ENCODE data around the gene ZP1. TPM values are rescaled to one million over a fixed set of nuclear protein-coding genes. Genes with fewer than 3 reads are reported as not detected.

ZP1 gene
- total RNA-seq, 2 experiments from 2014 or later = not detected

- peak overlapping the region; percentile 55 for H3K27ac Mint-ChIP-seq
Measured at GRCh38 chr11:60900673-60901404, 33.5 kb downstream of the ZP1 start.

GRCh38 chr11:60902625-60903024 is 35.3 kb downstream of the ZP1 start:
- Mint-ChIP-seq H3K27me3 (no peaks in the 10 kb centered on the region), H3K27ac (no peak overlapping the region), H3K4me1 (ENCODE audit: low read depth) (peaks cover 32% of the 10 kb centered on the region), H3K9me3 (no peaks in the 10 kb centered on the region), H3K36me3 (ENCODE audit: low read depth) (peaks cover 50% of the 10 kb centered on the region), H3K4me3 (no peak overlapping the region)
- POLR2A ChIA-PET = interaction anchor here (1.2 to 4.4 kb wide), 4 partner anchors 10 to 60 kb away, joined by 3 to 38 read pairs (median 14); partner anchors contain the start of genes CCDC86 and TMEM109
- ATAC-seq (no peak), DNase-seq (no peak)
- no peak for TF ChIP-seq CTCF (IDR thresholded peaks at IDR 0.05)
- intact Hi-C loops (cut with micrococcal nuclease) = no loop called here
- CTCF ChIA-PET = interaction anchor here (1.9 to 9.9 kb wide), 4 partner anchors 11 to 76 kb away, joined by 5 to 88 read pairs (median 60); partner anchors contain the start of gene TMEM109

More at GRCh38 chr11:60900673-60901404, 33.5 kb downstream of the ZP1 start:
- TF ChIP-seq CTCF (IDR thresholded peaks at IDR 0.05) = no peak
- Mint-ChIP-seq H3K27me3 (no peaks in the 10 kb centered on the region), H3K9me3 (no peaks in the 10 kb centered on the region), H3K4me1 (ENCODE audit: low read depth) (peaks cover 23% of the 10 kb centered on the region), H3K36me3 (ENCODE audit: low read depth) (peaks cover 62% of the 10 kb centered on the region), H3K4me3 (no peak overlapping the region)
- ChIA-PET CTCF (interaction anchor here (1.9 to 9.9 kb wide), 6 partner anchors 11 to 74 kb away, joined by 5 to 88 read pairs (median 58); partner anchors contain the start of genes CCDC86 and TMEM109), POLR2A (interaction anchor here (1.1 kb wide), 1 partner anchor 13 kb away, joined by 4 read pairs; the partner anchor contains the start of gene TMEM109)
- intact Hi-C loops (cut with micrococcal nuclease) = no loop called here
- ATAC-seq (no peak), DNase-seq (no peak)

- POLR2A ChIA-PET = interaction anchor here (1.0 to 4.4 kb wide), 18 partner anchors 8 to 525 kb away, joined by 3 to 38 read pairs (median 6); partner anchors contain the start of genes CCDC86, CD6, CPSF7 and SDHAF2
- H3K4me1 Mint-ChIP-seq (ENCODE audit: low read depth) = peaks cover 38% of the 10 kb centered on the region
- TF ChIP-seq CTCF (IDR thresholded peaks at IDR 0.05) = no peak
- no peaks in the 10 kb centered on the region for H3K9me3 Mint-ChIP-seq
- CTCF ChIA-PET = interaction anchor here (0.7 to 9.9 kb wide), 10 partner anchors 8 to 488 kb away, joined by 3 to 88 read pairs (median 6); partner anchors contain the start of genes TMEM109 and VWCE
- DNase-seq (no peak), ATAC-seq (no peak)
- no peaks in the 10 kb centered on the region for H3K27me3 Mint-ChIP-seq
- peak overlapping the region; percentile 89 for H3K4me3 Mint-ChIP-seq
- peak overlapping the region; percentile 95 for H3K27ac Mint-ChIP-seq
- intact Hi-C loops (cut with micrococcal nuclease) = no loop called here
- H3K36me3 Mint-ChIP-seq (ENCODE audit: low read depth) = peaks cover 31% of the 10 kb centered on the region
Measured at GRCh38 chr11:60905047-60905446, 37.7 kb downstream of the ZP1 start.

- TF ChIP-seq CTCF (IDR thresholded peaks at IDR 0.05) = no peak
- ATAC-seq = no peak
- intact Hi-C loops (cut with micrococcal nuclease) = no loop called here
- Mint-ChIP-seq H3K4me1 (ENCODE audit: low read depth) (peaks cover 43% of the 10 kb centered on the region), H3K27me3 (no peaks in the 10 kb centered on the region), H3K27ac (peak overlapping the region; percentile 95), H3K4me3 (peak overlapping the region; percentile 89), H3K36me3 (ENCODE audit: low read depth) (peaks cover 28% of the 10 kb centered on the region), H3K9me3 (no peaks in the 10 kb centered on the region)
- peak; percentile 33 for DNase-seq
- ChIA-PET CTCF (interaction anchor here (0.7 to 9.9 kb wide), 11 partner anchors 8 to 487 kb away, joined by 3 to 88 read pairs (median 6); partner anchors contain the start of genes TMEM109 and VWCE), POLR2A (interaction anchor here (0.6 to 4.4 kb wide), 19 partner anchors 8 to 524 kb away, joined by 3 to 38 read pairs (median 4); partner anchors contain the start of genes CCDC86, CD6, CPSF7 and SDHAF2)
Measured at GRCh38 chr11:60905551-60906113, 38.3 kb downstream of the ZP1 start.

All from activated CD8-positive, alpha-beta T cell treated with anti-CD3 and anti-CD28 coated beads for 36 hours (primary cell).